BJ (cell line): ENCODE results near the gene GABARAP. TPM values are rescaled to one million over a fixed set of nuclear protein-coding genes. Genes with fewer than 3 reads are reported as not detected.

ENCODE experiments used
- CTCF ChIA-PET: fragments of 350-600 bp; formaldehyde crosslinking; extraction: SDS; loops from one replicate; lab custom pipeline; 2021; ENCODE audit warnings: antibody characterized with exemption, inconsistent platforms; lab: Yijun Ruan, JAX
- POLR2A ChIA-PET: fragments of 300-600 bp; sonication (Branson Sonifier 250); formaldehyde crosslinking; extraction: SDS; loops from one replicate; lab custom pipeline; 2021; ENCODE audit warnings: antibody characterized with exemption; lab: Charles Lee
- DNase-seq: peaks from one replicate; pipeline ENCODE4 v3.0.0-alpha.2; 2011; ENCODE audit warnings: low read depth
- H3K27me3 ChIP-seq: 2 replicates; pipeline ENCODE4 v1.6.0; 2011; ENCODE audit warnings: low read length; ENCODE audit not compliant: control insufficient read depth, insufficient read depth
- H3K36me3 ChIP-seq: 2 replicates; pipeline ENCODE4 v1.5.1; 2011; ENCODE audit warnings: low read length; ENCODE audit not compliant: control insufficient read depth, insufficient read depth
- H3K4me3 ChIP-seq: 2 replicates; pipeline ENCODE4 v1.5.1; 2011; ENCODE audit warnings: low read depth, mild to moderate bottlenecking, control low read depth, low read length
- CTCF ChIP-seq: IDR thresholded peaks from 2 replicates; pipeline ENCODE4 v1.5.1; 2011; ENCODE audit warnings: low read depth, mild to moderate bottlenecking, control low read depth, inconsistent platforms, low read length, moderate library complexity; ENCODE audit not compliant: insufficient read depth
- polyA plus RNA-seq: library from polyadenylated mRNA; depleted of rRNA; stranded (reverse); fragments of >200 nt; gene quantifications from 2 replicates; pipeline ENCODE4 v1.2.3, GENCODE V29; 2011

The GABARAP gene
- polyA plus RNA-seq, 1 experiment = 762 TPM

GRCh38 chr17:7221278-7222092 is 20.8 kb downstream of the GABARAP start:
- Histone ChIP-seq H3K36me3 (peaks cover 31% of the 10 kb centered on the region), H3K27me3 (no peaks in the 10 kb centered on the region), H3K4me3 (no peak overlapping the region)
- POLR2A ChIA-PET = interaction anchor here (0.6 to 0.7 kb wide), 2 partner anchors 11 to 17 kb away, joined by 3 to 4 read pairs; no protein-coding TSS in a partner anchor
- no peak for TF ChIP-seq CTCF
- CTCF ChIA-PET = interaction anchor here (1.0 to 3.6 kb wide), 11 partner anchors 8 to 176 kb away, joined by 3 to 50 read pairs (median 4); partner anchors contain the start of gene NEURL4
- no peak for DNase-seq

- peak; percentile 58 for TF ChIP-seq CTCF
- peak overlapping the region; percentile 84 for H3K4me3 ChIP-seq
- POLR2A ChIA-PET = interaction anchor here (0.6 to 1.3 kb wide), 2 partner anchors 17 to 20 kb away, joined by 4 to 22 read pairs; no protein-coding TSS in a partner anchor
- H3K36me3 ChIP-seq = peaks cover 28% of the 10 kb centered on the region
- H3K27me3 ChIP-seq = no peaks in the 10 kb centered on the region
- no peak for DNase-seq
- CTCF ChIA-PET = interaction anchor here (0.8 to 3.6 kb wide), 13 partner anchors 9 to 175 kb away, joined by 3 to 50 read pairs (median 4); partner anchors contain the start of gene NEURL4
Observed at GRCh38 chr17:7220593-7221277, 21.5 kb downstream of the GABARAP start.

- no peak for TF ChIP-seq CTCF
- H3K27me3 ChIP-seq = no peaks in the 10 kb centered on the region
- peaks cover 27% of the 10 kb centered on the region for H3K36me3 ChIP-seq
- peak within 1 kb of the TSS; percentile 84 for H3K4me3 ChIP-seq
- CTCF ChIA-PET = interaction anchor here (0.6 to 3.6 kb wide), 16 partner anchors 10 to 770 kb away, joined by 3 to 50 read pairs (median 4); partner anchors contain the start of gene NEURL4
- DNase-seq = peak; percentile 37
- POLR2A ChIA-PET = interaction anchor here (0.6 to 1.3 kb wide), 2 partner anchors 18 to 31 kb away, joined by 3 to 4 read pairs; no protein-coding TSS in a partner anchor
Observed at GRCh38 chr17:7219812-7220592, 22.2 kb downstream of the GABARAP start, which contains the start of the genes ACADVL and DLG4. TSS of gene ACADVL (plus strand) at chr17:7219938. CDS start at chr17:7219985, 47 bp downstream. TSS of gene DLG4 (minus strand) at chr17:7219836.

- ChIA-PET POLR2A (interaction anchor here (0.6 to 1.3 kb wide), 3 partner anchors 18 to 32 kb away, joined by 3 to 4 read pairs (median 3); partner anchors contain the start of gene PHF23), CTCF (interaction anchor here (0.6 to 3.6 kb wide), 7 partner anchors 14 to 770 kb away, joined by 3 to 50 read pairs (median 3); no protein-coding TSS in a partner anchor)
Observed at GRCh38 chr17:7219229-7219811, 22.9 kb downstream of the GABARAP start.

More at GRCh38 chr17:7219229-7219811, 22.9 kb downstream of the GABARAP start:
- peak overlapping the region; percentile 84 for H3K4me3 ChIP-seq
- no peak for DNase-seq
- TF ChIP-seq CTCF = no peak
- no peaks in the 10 kb centered on the region for H3K27me3 ChIP-seq
- peaks cover 22% of the 10 kb centered on the region for H3K36me3 ChIP-seq
